Osteocyte (in vitro differentiated cells): ENCODE results near the gene PROK1. TPM values are rescaled to one million over a fixed set of nuclear protein-coding genes. Genes with fewer than 3 reads are reported as not detected.

Experiments used
- DNase-seq: peaks from one replicate; pipeline ENCODE4 v3.0.0; 2021; ENCODE audit warnings: mixed read lengths; ENCODE audit not compliant: unreplicated experiment; ENCODE audit errors: extremely low spot score
- H3K27ac Mint-ChIP-seq: one replicate; pipeline ENCODE4 v1.8.0; 2021; ENCODE audit warnings: mild to moderate bottlenecking, mixed read lengths; ENCODE audit not compliant: unreplicated experiment
- H3K27me3 Mint-ChIP-seq: one replicate; pipeline ENCODE4 v1.8.0; 2021; ENCODE audit warnings: mixed read lengths; ENCODE audit not compliant: unreplicated experiment
- H3K36me3 Mint-ChIP-seq: one replicate; pipeline ENCODE4 v1.8.0; 2021; ENCODE audit warnings: mixed read lengths; ENCODE audit not compliant: unreplicated experiment
- H3K4me1 Mint-ChIP-seq: one replicate; pipeline ENCODE4 v1.8.0; 2021; ENCODE audit warnings: mixed read lengths; ENCODE audit not compliant: unreplicated experiment
- H3K4me3 Mint-ChIP-seq: one replicate; pipeline ENCODE4 v1.8.0; 2021; ENCODE audit warnings: mild to moderate bottlenecking, moderate library complexity, mixed read lengths; ENCODE audit not compliant: unreplicated experiment
- H3K9me3 Mint-ChIP-seq: one replicate; pipeline ENCODE4 v1.8.0; 2021; ENCODE audit warnings: mixed read lengths; ENCODE audit not compliant: unreplicated experiment
- total RNA-seq: library from RNA; stranded (reverse); gene quantifications from 2 replicates; pipeline ENCODE4 v1.2.1, GENCODE V29; 2021
- TF ChIP-seq, protein P1 (sequence below): fragments of 200-600 bp; sonication (generic); IDR thresholded peaks from 2 replicates; pipeline ENCODE4 v1.5.0; 2021; ENCODE audit warnings: antibody characterized with exemption, mild to moderate bottlenecking, moderate library complexity

Gene PROK1
- total RNA-seq, 1 donor from 2014 or later = not detected

DNA sequence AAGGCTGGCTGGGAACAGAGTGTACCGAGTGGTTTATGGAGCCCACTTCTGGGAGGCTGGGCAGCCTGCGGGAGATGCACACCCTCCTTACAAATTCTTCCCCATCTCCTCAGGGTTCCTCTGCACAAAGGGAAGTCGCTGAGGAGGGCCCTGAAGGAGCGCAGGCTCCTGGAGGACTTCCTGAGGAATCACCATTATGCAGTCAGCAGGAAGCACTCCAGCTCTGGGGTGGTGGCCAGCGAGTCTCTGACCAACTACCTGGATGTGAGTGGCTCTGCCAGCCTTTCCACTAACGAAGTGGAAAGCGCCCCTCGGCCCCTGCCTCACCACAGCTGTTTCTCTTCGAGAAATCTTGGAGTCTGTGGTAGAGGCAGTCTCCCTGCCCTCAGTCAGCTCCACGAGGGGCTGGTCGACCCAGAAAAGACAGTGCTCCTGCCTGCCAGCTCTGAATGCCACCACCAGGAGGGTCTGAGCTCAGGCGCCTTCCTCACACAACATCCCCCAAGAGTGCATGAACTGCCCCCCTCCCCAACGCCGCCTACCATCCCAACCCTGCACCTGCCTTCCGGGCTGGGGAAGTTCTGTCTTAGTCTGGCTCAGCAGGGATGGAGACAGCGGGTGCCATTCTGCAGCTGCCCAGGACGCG lies 31.8 kb downstream of the PROK1 start:
- TF ChIP-seq, protein P1, sequence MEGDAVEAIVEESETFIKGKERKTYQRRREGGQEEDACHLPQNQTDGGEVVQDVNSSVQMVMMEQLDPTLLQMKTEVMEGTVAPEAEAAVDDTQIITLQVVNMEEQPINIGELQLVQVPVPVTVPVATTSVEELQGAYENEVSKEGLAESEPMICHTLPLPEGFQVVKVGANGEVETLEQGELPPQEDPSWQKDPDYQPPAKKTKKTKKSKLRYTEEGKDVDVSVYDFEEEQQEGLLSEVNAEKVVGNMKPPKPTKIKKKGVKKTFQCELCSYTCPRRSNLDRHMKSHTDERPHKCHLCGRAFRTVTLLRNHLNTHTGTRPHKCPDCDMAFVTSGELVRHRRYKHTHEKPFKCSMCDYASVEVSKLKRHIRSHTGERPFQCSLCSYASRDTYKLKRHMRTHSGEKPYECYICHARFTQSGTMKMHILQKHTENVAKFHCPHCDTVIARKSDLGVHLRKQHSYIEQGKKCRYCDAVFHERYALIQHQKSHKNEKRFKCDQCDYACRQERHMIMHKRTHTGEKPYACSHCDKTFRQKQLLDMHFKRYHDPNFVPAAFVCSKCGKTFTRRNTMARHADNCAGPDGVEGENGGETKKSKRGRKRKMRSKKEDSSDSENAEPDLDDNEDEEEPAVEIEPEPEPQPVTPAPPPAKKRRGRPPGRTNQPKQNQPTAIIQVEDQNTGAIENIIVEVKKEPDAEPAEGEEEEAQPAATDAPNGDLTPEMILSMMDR = no peak
- Mint-ChIP-seq H3K9me3 (no peaks in the 10 kb centered on the region), H3K27me3 (peaks cover 22% of the 10 kb centered on the region), H3K4me3 (no peak overlapping the region), H3K27ac (no peak overlapping the region), H3K4me1 (no peaks in the 10 kb centered on the region), H3K36me3 (no peaks in the 10 kb centered on the region)
- DNase-seq = no peak

DNA sequence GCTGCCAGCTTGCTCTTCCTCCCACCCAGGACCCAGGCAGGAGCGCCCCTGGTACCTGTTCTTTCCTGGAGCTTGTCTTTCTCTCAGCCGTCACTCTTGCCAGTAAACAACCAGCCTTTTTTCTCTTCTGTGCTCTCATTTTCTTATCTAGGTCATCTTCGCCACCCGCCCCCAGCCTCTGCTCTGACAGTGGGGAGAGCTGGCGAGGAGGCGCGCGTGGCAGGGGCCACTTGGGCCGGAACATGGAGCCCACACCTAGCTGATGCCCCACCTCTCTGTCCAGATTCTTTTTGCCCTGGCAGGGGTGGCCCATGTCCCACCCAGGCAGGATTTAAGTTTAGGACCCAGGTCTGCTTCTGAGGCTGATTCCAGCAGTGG lies 32.3 kb downstream of the PROK1 start:
- no peak overlapping the region for H3K4me3 Mint-ChIP-seq
- H3K36me3 Mint-ChIP-seq = no peaks in the 10 kb centered on the region
- TF ChIP-seq, protein P1 = no peak
- peaks cover 22% of the 10 kb centered on the region for H3K27me3 Mint-ChIP-seq
- DNase-seq = no peak
- no peak overlapping the region for H3K27ac Mint-ChIP-seq
- no peaks in the 10 kb centered on the region for H3K9me3 Mint-ChIP-seq
- H3K4me1 Mint-ChIP-seq = no peaks in the 10 kb centered on the region

DNA sequence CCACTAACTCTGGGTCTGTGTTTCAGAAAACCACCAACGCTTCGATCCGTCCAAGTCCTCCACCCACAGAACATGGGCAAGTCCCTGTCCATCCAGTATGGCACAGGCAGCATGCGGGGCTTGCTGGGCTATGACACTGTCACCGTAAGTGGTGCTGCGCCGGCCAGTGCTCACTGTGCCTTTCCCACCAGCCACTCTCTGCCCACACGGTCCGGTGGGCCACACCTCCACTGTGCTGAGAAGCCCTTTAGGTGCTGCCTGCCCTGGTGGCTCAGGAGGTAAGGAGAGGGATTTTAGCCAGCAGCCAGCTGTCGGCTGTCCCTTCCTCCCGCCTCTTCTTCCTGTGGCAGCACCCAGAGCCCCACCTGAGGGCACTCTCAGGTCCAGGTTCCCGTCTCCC lies 33.9 kb downstream of the PROK1 start:
- Mint-ChIP-seq H3K27ac (no peak overlapping the region), H3K4me1 (no peaks in the 10 kb centered on the region), H3K9me3 (no peaks in the 10 kb centered on the region), H3K4me3 (no peak overlapping the region), H3K36me3 (no peaks in the 10 kb centered on the region), H3K27me3 (peaks cover 22% of the 10 kb centered on the region)
- TF ChIP-seq, protein P1 = no peak
- DNase-seq = no peak

DNA sequence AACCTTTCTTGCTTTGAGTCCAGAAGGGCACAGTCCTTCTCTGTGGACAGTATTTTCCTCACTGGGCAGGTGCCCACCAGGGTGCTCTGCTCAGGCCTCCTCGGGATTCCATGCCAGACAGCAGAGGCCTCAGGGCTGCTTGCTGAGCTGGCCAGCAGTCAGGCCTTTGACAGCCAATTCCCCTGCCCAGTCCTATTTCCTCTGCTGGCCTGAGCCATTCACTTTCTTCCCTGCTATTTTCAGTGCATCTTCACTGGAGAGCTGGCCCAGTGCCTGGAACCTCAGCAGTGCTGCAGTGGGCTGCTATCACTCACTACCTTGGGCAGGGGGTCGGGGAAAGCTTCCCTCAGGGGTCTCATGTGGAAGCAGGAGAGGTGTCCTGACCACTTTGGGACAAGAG lies 34.8 kb downstream of the PROK1 start:
- Mint-ChIP-seq H3K4me3 (no peak overlapping the region), H3K36me3 (no peaks in the 10 kb centered on the region), H3K27ac (no peak overlapping the region), H3K4me1 (no peaks in the 10 kb centered on the region), H3K27me3 (peaks cover 22% of the 10 kb centered on the region), H3K9me3 (no peaks in the 10 kb centered on the region)
- TF ChIP-seq, protein P1 = no peak
- no peak for DNase-seq

DNA sequence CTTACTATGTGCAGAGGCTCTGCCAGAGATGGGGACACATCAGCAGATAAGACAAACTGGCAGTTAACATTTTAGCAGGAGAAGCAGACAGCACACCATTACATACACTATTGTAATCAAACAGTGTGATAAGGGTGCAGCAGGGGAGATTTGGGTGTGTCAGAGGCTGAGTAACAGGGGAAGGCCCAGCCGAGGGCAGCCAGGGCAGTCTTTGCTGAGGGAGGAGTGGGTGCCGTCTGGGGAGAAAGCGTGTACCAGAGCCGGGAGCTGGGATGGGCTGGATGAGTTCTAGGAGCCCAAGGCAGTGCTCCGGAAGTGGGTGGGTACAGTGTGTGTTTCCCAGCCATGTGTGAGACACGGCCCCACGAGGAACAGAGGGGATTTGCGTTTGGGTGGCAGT lies 36.8 kb downstream of the PROK1 start:
- TF ChIP-seq, protein P1 = no peak
- DNase-seq = no peak
- Mint-ChIP-seq H3K9me3 (no peaks in the 10 kb centered on the region), H3K27ac (no peak overlapping the region), H3K27me3 (peaks cover 19% of the 10 kb centered on the region), H3K4me3 (no peak overlapping the region), H3K36me3 (no peaks in the 10 kb centered on the region), H3K4me1 (no peaks in the 10 kb centered on the region)
